ENCODE data around the gene NF1.

GRCh38 chr17:31349454-31349853 lies 254.7 kb downstream of the NF1 start:
- no peak for TF ChIP-seq CTCF (IDR thresholded peaks at IDR 0.05)
- TF ChIP-seq POLR2A (IDR thresholded peaks at IDR 0.05), result no peak
